SK-N-SH (cell line): ENCODE data around the gene DUSP3. TPM values are rescaled to one million over a fixed set of nuclear protein-coding genes. Genes with fewer than 3 reads are reported as not detected.

Experiments used
- CTCF ChIA-PET: fragments of 300-600, 350-600 bp; formaldehyde crosslinking; extraction: SDS; loops from one replicate; lab custom pipeline; 2021; lab: Yijun Ruan, JAX
- POLR2A ChIA-PET: fragments of 350-600 bp; sonication (Branson Sonifier 250); formaldehyde crosslinking; extraction: SDS; loops from one replicate; lab custom pipeline; 2020; ENCODE audit warnings: antibody characterized with exemption, inconsistent platforms; lab: Yijun Ruan, JAX
- DNase-seq: peaks from one replicate; pipeline ENCODE4 v3.0.0; 2012
- H2AFZ ChIP-seq: fragments of 200-600 bp; sonication (generic); 2 replicates; pipeline ENCODE4 v1.8.1; 2016; ENCODE audit warnings: antibody characterized with exemption, mild to moderate bottlenecking, low read depth
- H3F3A ChIP-seq: fragments of 200-600 bp; sonication (generic); replicated peaks from 2 replicates; pipeline ENCODE3; 2016; ENCODE audit warnings: antibody characterized with exemption, mild to moderate bottlenecking; ENCODE audit not compliant: insufficient read depth
- H3K27ac ChIP-seq, 2 experiments: fragments of 200-500 bp in 1 of 2; fragments of 200-600 bp in 1 of 2; sonication (Bioruptor generic) in 1 of 2; sonication (generic), shearing (Covaris generic) in 1 of 2; 2 replicates each; pipeline versions ENCODE4 v1.5.1 to v1.6.1; 2014 to 2016; ENCODE audit warnings: low read depth in 2 of 2, inconsistent platforms in 1 of 2, low read length in 1 of 2, mild to moderate bottlenecking in 1 of 2, mixed read lengths in 1 of 2
- H3K27me3 ChIP-seq: fragments of 200-600 bp; sonication (generic), shearing (Covaris generic); 2 replicates; pipeline ENCODE4 v1.6.1; 2016; ENCODE audit warnings: mixed run types; ENCODE audit not compliant: insufficient read depth
- H3K36me3 ChIP-seq, 2 experiments: fragments of 200-500 bp in 1 of 2; fragments of 200-600 bp in 1 of 2; sonication (Bioruptor generic) in 1 of 2; sonication (generic) in 1 of 2; replicated peaks in 1 of 2; 2 replicates each; pipeline versions ENCODE3 to v1.5.1; 2014 to 2016; ENCODE audit warnings: low read length in 1 of 2, mild to moderate bottlenecking in 1 of 2; ENCODE audit not compliant: insufficient read depth in 2 of 2, control insufficient read depth in 1 of 2
- H3K4me1 ChIP-seq, 2 experiments: fragments of 200-500 bp in 1 of 2; fragments of 200-600 bp in 1 of 2; sonication (Bioruptor generic) in 1 of 2; sonication (generic), shearing (Covaris generic) in 1 of 2; 2 replicates each; pipeline versions ENCODE4 v1.5.1 to v1.6.1; 2014 to 2016; ENCODE audit warnings: low read depth in 1 of 2, low read length in 1 of 2, mixed run types in 1 of 2; ENCODE audit not compliant: insufficient read depth in 2 of 2, control insufficient read depth in 1 of 2
- H3K4me2 ChIP-seq: fragments of 200-600 bp; sonication (generic), shearing (Covaris generic); 2 replicates; pipeline ENCODE4 v1.6.1; 2017; ENCODE audit warnings: mixed run types
- H3K4me3 ChIP-seq, 2 experiments: fragments of 200-500 bp in 1 of 2; fragments of 200-600 bp in 1 of 2; sonication (Bioruptor generic) in 1 of 2; sonication (generic), shearing (Covaris generic) in 1 of 2; 2 replicates each; pipeline versions ENCODE4 v1.5.1 to v1.8.1; 2014 to 2016; ENCODE audit warnings: low read depth in 2 of 2, inconsistent platforms in 1 of 2, low read length in 1 of 2, mild to moderate bottlenecking in 1 of 2, mixed read lengths in 1 of 2, moderate library complexity in 1 of 2
- H3K79me2 ChIP-seq: fragments of 200-600 bp; sonication (generic); 2 replicates; pipeline ENCODE4 v1.8.1; 2017; ENCODE audit warnings: mild to moderate bottlenecking; ENCODE audit not compliant: insufficient read depth
- H3K9ac ChIP-seq: fragments of 200-600 bp; sonication (generic); 2 replicates; pipeline ENCODE4 v1.6.1; 2017; ENCODE audit warnings: mixed run types
- H3K9me2 ChIP-seq: fragments of 200-600 bp; sonication (generic); 2 replicates; pipeline ENCODE4 v1.6.1; 2017; ENCODE audit warnings: mixed run types
- H3K9me3 ChIP-seq: fragments of 200-600 bp; sonication (generic); 2 replicates; pipeline ENCODE4 v1.6.1; 2017; ENCODE audit warnings: mixed run types, mild to moderate bottlenecking, moderate library complexity
- H4K20me1 ChIP-seq: fragments of 200-600 bp; sonication (generic); 2 replicates; pipeline ENCODE4 v1.6.1; 2017; ENCODE audit warnings: mild to moderate bottlenecking, mixed run types; ENCODE audit not compliant: insufficient read depth
- CTCF ChIP-seq: fragments of 200-600 bp; sonication (generic); IDR thresholded peaks from 2 replicates; pipeline ENCODE4 v1.6.1; 2017; ENCODE audit warnings: antibody characterized with exemption, mild to moderate bottlenecking, moderate library complexity
- FOXJ3 ChIP-seq: sonication (generic); formaldehyde crosslinking; IDR thresholded peaks from 2 replicates; pipeline ENCODE4 v1.5.1; 2020; ENCODE audit warnings: mild to moderate bottlenecking, missing genetic modification reagents
- FOXM1 ChIP-seq: IDR thresholded peaks from 2 replicates; pipeline ENCODE4 v1.4.0; 2012; ENCODE audit warnings: low read depth, mild to moderate bottlenecking
- GABPA ChIP-seq: IDR thresholded peaks from 2 replicates; pipeline ENCODE4 v1.4.0; 2012; ENCODE audit warnings: low read depth, mild to moderate bottlenecking
- GATA2 ChIP-seq: sonication (generic); formaldehyde crosslinking; IDR thresholded peaks from 2 replicates; pipeline ENCODE4 v1.5.0; 2020; ENCODE audit warnings: mild to moderate bottlenecking, missing genetic modification reagents
- JUND ChIP-seq: IDR thresholded peaks from 2 replicates; pipeline ENCODE4 v1.4.0; 2012
- MAX ChIP-seq: IDR thresholded peaks from 2 replicates; pipeline ENCODE4 v1.4.0; 2012; ENCODE audit warnings: low read depth
- MXI1 ChIP-seq: IDR thresholded peaks from 2 replicates; pipeline ENCODE4 v1.6.1; 2012; ENCODE audit warnings: mild to moderate bottlenecking, low read depth, low read length, improper control_type of control experiment
- NFIC ChIP-seq: IDR thresholded peaks from 2 replicates; pipeline ENCODE4 v1.4.0; 2012; ENCODE audit warnings: borderline replicate concordance
- RCOR1 ChIP-seq: fragments of 150-350 bp; IDR thresholded peaks from 2 replicates; pipeline ENCODE4 v1.6.1; 2017; ENCODE audit warnings: antibody characterized with exemption, low read length
- REST ChIP-seq: IDR thresholded peaks from 2 replicates; pipeline ENCODE4 v1.6.1; 2012; ENCODE audit warnings: mild to moderate bottlenecking, low read depth, low read length, moderate library complexity
- SIN3A ChIP-seq: IDR thresholded peaks from 2 replicates; pipeline ENCODE4 v1.6.1; 2012; ENCODE audit warnings: low read depth, mild to moderate bottlenecking, low read length, moderate library complexity, borderline replicate concordance
- USF1 ChIP-seq: IDR thresholded peaks from 2 replicates; pipeline ENCODE4 v1.4.0; 2012; ENCODE audit warnings: low read depth, borderline replicate concordance
- USF2 ChIP-seq: fragments of 150-350 bp; IDR thresholded peaks from 2 replicates; pipeline ENCODE4 v1.6.1; 2017; ENCODE audit warnings: antibody characterized with exemption, low read length, low read depth, borderline replicate concordance
- ZBTB33 ChIP-seq: IDR thresholded peaks from 2 replicates; pipeline ENCODE4 v1.4.0; 2012; ENCODE audit warnings: low read depth, borderline replicate concordance
- WGBS: methylation state at CpG from one replicate; pipeline ENCODE4 v1.1.6; 2017; ENCODE audit warnings: low lambda C conversion rate; 5-methylcytosine and 5-hydroxymethylcytosine counted together
- polyA plus RNA-seq, 3 experiments: library from polyadenylated mRNA; depleted of rRNA; stranded (reverse); fragments of >200 nt; gene quantifications; 2 replicates each; pipeline ENCODE4 v1.2.3, GENCODE V29; 2012

The DUSP3 gene
- polyA plus RNA-seq, 1 of the 3 experiments (the other 2 are of a cell fraction): 31.5 TPM

GRCh38 chr17:43825567-43825966 lies 46.8 kb upstream of the DUSP3 start (continued):
- TF ChIP-seq CTCF: no peak

- WGBS: 94% methylated on average over 10 of the region's 10 CpGs
- Histone ChIP-seq H4K20me1 (no peaks in the 10 kb centered on the region), H3K4me2 (no peak overlapping the region), H3K79me2 (no peaks in the 10 kb centered on the region), H3F3A (no peaks in the 10 kb centered on the region), H3K27ac (no peak overlapping the region), H3K9me2 (no peaks in the 10 kb centered on the region), H3K4me3 (no peak overlapping the region), H3K36me3 (peaks cover 16 to 18% of the 10 kb centered on the region in 2 experiments), H3K9ac (no peak overlapping the region), H3K9me3 (no peaks in the 10 kb centered on the region), H2AFZ (no peak overlapping the region), H3K4me1 (peaks cover 0 to 5% of the 10 kb centered on the region in 2 experiments; a peak in 1 of 4 replicates), H3K27me3 (no peaks in the 10 kb centered on the region)
- ChIA-PET CTCF (interaction anchor here (1.8 kb wide), 1 partner anchor 23 kb away, joined by 10 read pairs; the partner anchor contains the start of gene CD300LG), POLR2A (no interaction called here)
- TF ChIP-seq MXI1 (no peak), REST (no peak), FOXJ3 (no peak), MAX (no peak), FOXM1 (no peak), GATA2 (CRISPR knock-in tag) (no peak), NFIC (no peak), USF1 (no peak), GABPA (no peak), ZBTB33 (no peak), SIN3A (no peak), RCOR1 (no peak), USF2 (no peak), JUND (no peak)
- no peak for DNase-seq
These were observed 44.7 kb upstream of the DUSP3 start for GRCh38 chr17:43823350-43824084.
